ENCODE results near the gene GALNS. TPM values are rescaled to one million over a fixed set of nuclear protein-coding genes. Genes with fewer than 3 reads are reported as not detected.
"Not testable (repeated sequence)": the region's sequence is repeated elsewhere in the genome, so short reads cannot be mapped to it uniquely, and the experiment has no call there.

Gene GALNS
- total RNA-seq, 1 donor from 2014 or later = 56.1 TPM

DNA sequence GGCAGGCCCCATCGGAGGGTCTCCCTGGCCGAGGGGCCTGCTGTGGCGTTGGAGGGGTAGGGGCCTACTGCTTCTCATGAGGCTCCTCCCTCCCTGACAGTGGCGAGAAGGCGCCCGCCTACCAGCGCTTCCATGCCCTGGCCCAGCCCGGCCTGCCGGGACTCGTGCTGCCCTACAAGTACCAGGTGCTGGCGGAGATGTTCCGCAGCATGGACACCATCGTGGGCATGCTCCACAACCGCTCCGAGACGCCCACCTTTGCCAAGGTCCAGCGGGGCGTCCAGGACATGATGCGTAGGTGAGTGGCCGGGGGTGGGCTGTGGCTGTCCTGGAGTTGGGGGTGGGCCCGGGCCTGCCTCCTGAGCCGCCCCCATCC lies 51.4 kb downstream of the GALNS start:
- no peak for DNase-seq (ENCODE audit: low spot score)

GRCh38 chr16:88804552-88805339 lies 52.0 kb downstream of the GALNS start:
- no peak for DNase-seq (ENCODE audit: low spot score)

DNA sequence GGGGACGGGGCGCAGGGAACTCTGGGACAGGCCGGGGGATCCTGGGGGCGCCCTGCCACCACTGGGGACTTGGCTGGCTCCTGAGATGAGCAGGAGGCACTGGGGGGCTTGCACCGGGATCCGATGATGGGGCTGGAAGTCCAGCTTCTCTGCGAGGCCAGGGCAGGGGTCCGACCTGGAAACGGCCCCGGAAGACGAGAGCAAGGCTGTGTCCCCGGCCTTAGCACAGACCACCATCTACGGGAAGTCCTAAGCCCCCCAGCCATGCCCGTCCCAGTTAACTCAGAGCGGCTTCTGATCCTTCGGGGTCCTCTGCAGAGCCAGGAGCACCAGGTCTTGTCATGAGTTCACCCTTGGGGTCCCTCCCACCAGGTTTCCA lies 52.6 kb downstream of the GALNS start:
- no peak for DNase-seq (ENCODE audit: low spot score)

DNA sequence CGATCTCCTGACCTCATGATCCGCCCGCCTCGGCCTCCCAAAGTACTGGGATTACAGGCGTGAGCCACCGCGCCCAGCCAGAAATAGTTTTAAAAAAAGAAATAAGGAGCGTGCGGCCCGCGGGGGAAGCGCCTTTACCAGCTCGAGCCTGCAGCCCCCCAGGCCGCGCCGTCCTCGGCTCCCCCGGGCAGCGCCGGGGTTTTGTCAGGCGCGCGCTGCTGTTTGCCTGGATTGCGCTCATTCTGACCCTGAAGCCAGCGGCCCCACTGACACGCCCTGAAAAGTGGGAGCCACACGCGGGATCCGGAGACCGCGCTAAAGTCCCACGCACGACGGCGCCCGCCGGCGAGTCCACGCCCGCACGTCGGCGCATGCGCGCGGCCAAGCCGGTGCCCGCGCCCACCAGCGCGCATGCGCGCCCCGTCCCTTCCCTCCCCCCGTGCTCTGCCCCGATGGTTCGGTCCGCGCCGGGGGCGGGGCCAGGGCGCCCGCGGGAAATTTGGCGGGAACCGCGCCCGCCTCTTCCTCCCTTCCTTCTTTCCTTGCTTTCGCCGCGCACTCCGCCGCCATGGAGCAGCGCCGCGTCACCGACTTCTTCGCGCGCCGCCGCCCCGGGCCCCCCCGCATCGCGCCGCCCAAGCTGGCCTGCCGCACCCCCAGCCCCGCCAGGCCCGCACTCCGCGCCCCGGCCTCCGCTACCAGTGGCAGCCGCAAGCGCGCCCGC lies 53.3 kb downstream of the GALNS start, which contains the start of gene CDT1:
TSS of gene CDT1 (plus strand) at position 526 of the 724 bp plus-strand sequence. CDS start at position 569, 43 bp downstream.
- DNase-seq (ENCODE audit: low spot score) = peak; percentile 82

- DNase-seq (ENCODE audit: low spot score) = no peak
Observed at GRCh38 chr16:88800277-88800592, 56.5 kb downstream of the GALNS start.

GRCh38 chr16:88799569-88800276 lies 57.0 kb downstream of the GALNS start:
- DNase-seq (ENCODE audit: low spot score) = no peak

GRCh38 chr16:88798772-88799455 lies 57.8 kb downstream of the GALNS start:
- no peak for DNase-seq (ENCODE audit: low spot score)

GRCh38 chr16:88798073-88798472 lies 58.7 kb downstream of the GALNS start:
- DNase-seq (ENCODE audit: low spot score) = no peak

GRCh38 chr16:88796278-88796677 lies 60.5 kb downstream of the GALNS start:
- no peak for DNase-seq (ENCODE audit: low spot score)

- DNase-seq (ENCODE audit: low spot score) = no peak
Observed at GRCh38 chr16:88793251-88793954, 63.3 kb downstream of the GALNS start.

GRCh38 chr16:88792668-88793250 lies 64.0 kb downstream of the GALNS start:
- DNase-seq (ENCODE audit: low spot score) = no peak

DNA sequence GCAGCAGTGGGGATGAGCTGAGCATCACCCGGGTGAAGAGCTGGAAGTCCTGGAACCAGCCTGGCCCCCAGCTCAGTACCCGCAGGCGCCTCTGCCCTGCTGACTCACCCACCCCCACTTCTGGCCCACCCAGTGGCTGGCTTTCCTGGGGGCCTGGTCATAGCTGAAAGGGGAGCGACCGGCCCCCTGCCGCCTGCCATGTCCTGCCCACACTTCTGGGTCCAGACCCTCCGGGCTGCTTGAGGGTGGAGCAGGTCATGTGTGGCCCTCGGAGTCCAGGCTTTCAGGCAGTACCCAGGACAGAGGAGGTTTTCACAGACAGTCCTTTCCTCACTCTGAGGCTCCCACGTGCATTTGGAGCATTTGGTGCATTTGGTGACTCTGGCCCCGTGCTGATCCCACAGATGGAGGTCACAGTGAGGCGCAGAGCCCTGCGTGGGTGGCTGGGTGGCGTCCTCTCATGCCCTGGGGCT lies 64.6 kb downstream of the GALNS start:
- no peak for DNase-seq (ENCODE audit: low spot score)

- no peak for DNase-seq (ENCODE audit: low spot score)
Observed at GRCh38 chr16:88790312-88791211, 66.2 kb downstream of the GALNS start.

GRCh38 chr16:88789594-88789993 lies 67.2 kb downstream of the GALNS start:
- no peak for DNase-seq (ENCODE audit: low spot score)

DNA sequence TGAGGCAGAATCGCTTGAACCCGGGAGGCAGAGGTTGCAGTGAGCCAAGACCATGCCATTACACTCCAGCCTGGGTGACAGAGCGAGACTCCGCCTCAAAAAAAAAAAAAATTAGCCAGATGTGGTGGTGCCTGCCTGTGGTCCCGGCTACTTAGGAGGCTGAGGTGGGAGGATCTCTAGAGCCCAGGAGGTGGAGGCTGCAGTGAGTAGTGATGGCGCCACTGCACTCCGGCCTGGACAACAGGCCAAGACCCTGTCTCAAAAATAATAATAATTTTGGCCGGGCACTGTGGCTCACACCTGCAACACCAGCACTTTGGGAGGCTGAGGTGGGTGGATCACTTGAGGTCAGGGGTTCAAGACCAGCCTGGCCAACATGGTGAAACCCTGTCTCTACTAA lies 68.0 kb downstream of the GALNS start:
- DNase-seq (ENCODE audit: low spot score) = not testable (repeated sequence)

- DNase-seq (ENCODE audit: low spot score) = no peak
Observed at GRCh38 chr16:88787579-88788314, 69.0 kb downstream of the GALNS start.

GRCh38 chr16:88785106-88785924 lies 71.4 kb downstream of the GALNS start, which contains the start of gene PIEZO1:
TSS of gene PIEZO1 (minus strand) at chr16:88785220. CDS start at chr16:88784964, 256 bp downstream.
- DNase-seq (ENCODE audit: low spot score) = peak; percentile 68

- no peak for DNase-seq (ENCODE audit: low spot score)
Observed at GRCh38 chr16:88784856-88785105, 72.0 kb downstream of the GALNS start.
